ENCODE measurements around the gene TAF10.

DNA sequence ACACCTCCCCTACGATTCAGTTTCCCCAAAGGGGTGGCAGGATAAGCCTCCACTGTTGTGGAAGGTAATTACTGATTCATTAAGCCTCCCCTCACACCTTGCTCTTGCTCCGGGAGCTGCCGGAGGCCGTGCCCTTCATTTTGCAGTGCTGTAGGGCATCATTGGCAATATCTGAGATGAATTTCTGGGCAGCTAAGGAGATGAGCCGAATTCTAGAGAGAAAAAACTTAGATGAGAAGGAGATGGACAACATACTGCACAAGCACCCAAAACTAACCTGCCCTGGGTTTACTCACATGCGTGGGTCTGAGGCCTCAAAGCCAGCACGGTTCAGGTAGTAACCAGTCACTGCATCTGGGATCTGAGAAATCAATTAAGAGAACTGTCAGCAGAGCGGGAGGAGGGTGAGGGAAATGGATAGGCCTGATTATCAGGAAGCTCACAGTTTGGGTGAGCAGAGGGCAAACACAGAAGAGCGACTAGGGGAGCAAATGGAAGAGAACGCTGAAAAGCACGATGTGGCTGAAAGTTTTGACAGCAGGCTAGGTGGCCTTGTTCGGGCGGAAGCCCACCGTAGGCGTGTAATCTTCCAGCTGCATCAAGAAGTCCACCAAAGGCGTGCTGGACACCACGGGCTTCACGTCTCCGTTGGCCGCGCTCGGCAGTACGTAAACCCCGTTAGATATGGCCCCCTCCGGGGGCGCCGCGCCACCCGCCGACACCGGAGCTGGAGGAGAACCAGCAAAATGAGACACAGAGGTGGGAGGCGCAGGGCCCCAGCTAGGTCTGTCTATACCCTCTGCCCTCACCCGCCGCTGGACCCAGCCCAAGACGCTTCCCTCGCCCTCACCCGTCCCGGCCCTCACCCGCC, 689 bp downstream of the TAF10 start:
- TF ChIP-seq, protein P1, sequence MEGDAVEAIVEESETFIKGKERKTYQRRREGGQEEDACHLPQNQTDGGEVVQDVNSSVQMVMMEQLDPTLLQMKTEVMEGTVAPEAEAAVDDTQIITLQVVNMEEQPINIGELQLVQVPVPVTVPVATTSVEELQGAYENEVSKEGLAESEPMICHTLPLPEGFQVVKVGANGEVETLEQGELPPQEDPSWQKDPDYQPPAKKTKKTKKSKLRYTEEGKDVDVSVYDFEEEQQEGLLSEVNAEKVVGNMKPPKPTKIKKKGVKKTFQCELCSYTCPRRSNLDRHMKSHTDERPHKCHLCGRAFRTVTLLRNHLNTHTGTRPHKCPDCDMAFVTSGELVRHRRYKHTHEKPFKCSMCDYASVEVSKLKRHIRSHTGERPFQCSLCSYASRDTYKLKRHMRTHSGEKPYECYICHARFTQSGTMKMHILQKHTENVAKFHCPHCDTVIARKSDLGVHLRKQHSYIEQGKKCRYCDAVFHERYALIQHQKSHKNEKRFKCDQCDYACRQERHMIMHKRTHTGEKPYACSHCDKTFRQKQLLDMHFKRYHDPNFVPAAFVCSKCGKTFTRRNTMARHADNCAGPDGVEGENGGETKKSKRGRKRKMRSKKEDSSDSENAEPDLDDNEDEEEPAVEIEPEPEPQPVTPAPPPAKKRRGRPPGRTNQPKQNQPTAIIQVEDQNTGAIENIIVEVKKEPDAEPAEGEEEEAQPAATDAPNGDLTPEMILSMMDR (IDR thresholded peaks at IDR 0.05) = no peak
- no peak for TF ChIP-seq POLR2A (IDR thresholded peaks at IDR 0.05)
